Keratinocyte (primary cell): ENCODE data around the gene C16orf54. TPM values are rescaled to one million over a fixed set of nuclear protein-coding genes. Genes with fewer than 3 reads are reported as not detected.

Experiments
- DNase-seq: peaks from one replicate; pipeline ENCODE4 v3.0.0-alpha.2; 2011; ENCODE audit warnings: low read depth, missing footprints, low spot score
- FAIRE-seq: peaks from 2 replicates; lab custom pipeline; 2011; peaks lifted over from hg19 to GRCh38; lab: Jason Lieb, UNC
- H2AFZ ChIP-seq: 2 replicates; pipeline ENCODE4 v1.6.0; 2012; ENCODE audit warnings: low read length, control low read depth, inconsistent platforms; ENCODE audit not compliant: control insufficient read depth
- H3K27ac ChIP-seq: 2 replicates; pipeline ENCODE4 v1.5.1; 2011; ENCODE audit warnings: low read length; ENCODE audit not compliant: control insufficient read depth, insufficient read depth
- H3K27me3 ChIP-seq: 3 replicates; pipeline ENCODE4 v1.6.0; 2011; ENCODE audit warnings: low read length; ENCODE audit not compliant: control insufficient read depth, insufficient read depth; ENCODE audit errors: extremely low read depth
- H3K36me3 ChIP-seq, 2 experiments: 2 replicates in 1 of 2; 3 replicates in 1 of 2; pipeline ENCODE4 v1.5.1; 2011; ENCODE audit warnings: low read length in 2 of 2, mild to moderate bottlenecking in 1 of 2; ENCODE audit not compliant: control insufficient read depth in 2 of 2, insufficient read depth in 2 of 2; ENCODE audit errors: extremely low read depth in 1 of 2
- H3K4me1 ChIP-seq: 3 replicates; pipeline ENCODE4 v1.5.1; 2011; ENCODE audit warnings: low read length; ENCODE audit not compliant: control insufficient read depth, insufficient read depth; ENCODE audit errors: extremely low read depth
- H3K4me2 ChIP-seq: 3 replicates; pipeline ENCODE4 v1.6.0; 2011; ENCODE audit warnings: low read depth, low read length; ENCODE audit not compliant: control insufficient read depth, insufficient read depth; ENCODE audit errors: extremely low read depth
- H3K4me3 ChIP-seq, 3 experiments: fragments of 200-600 bp in 1 of 3; sonication (generic) in 1 of 3; 2 replicates in 2 of 3; 3 replicates in 1 of 3; pipeline ENCODE4 v1.5.1; 2011 to 2016; ENCODE audit warnings: low read length in 3 of 3, mild to moderate bottlenecking in 3 of 3, control low read depth in 2 of 3, inconsistent platforms in 1 of 3, low read depth in 1 of 3, mixed read lengths in 1 of 3, mixed run types in 1 of 3, moderate library complexity in 1 of 3; ENCODE audit not compliant: control insufficient read depth in 2 of 3, insufficient read depth in 2 of 3; ENCODE audit errors: extremely low read depth in 1 of 3
- H3K79me2 ChIP-seq: 2 replicates; pipeline ENCODE4 v1.6.0; 2012; ENCODE audit warnings: low read length; ENCODE audit not compliant: control insufficient read depth, insufficient read depth
- H3K9ac ChIP-seq: 3 replicates; pipeline ENCODE4 v1.6.0; 2011; ENCODE audit warnings: low read length; ENCODE audit not compliant: control insufficient read depth, insufficient read depth; ENCODE audit errors: extremely low read depth
- H3K9me1 ChIP-seq: 3 replicates; pipeline ENCODE4 v1.6.0; 2011; ENCODE audit warnings: low read length; ENCODE audit not compliant: control insufficient read depth, insufficient read depth; ENCODE audit errors: extremely low read depth
- H3K9me3 ChIP-seq: 2 replicates; pipeline ENCODE4 v1.5.1; 2012; ENCODE audit warnings: low read depth, low read length; ENCODE audit not compliant: control insufficient read depth
- H4K20me1 ChIP-seq: 3 replicates; pipeline ENCODE4 v1.6.0; 2011; ENCODE audit warnings: low read length; ENCODE audit not compliant: control insufficient read depth, insufficient read depth; ENCODE audit errors: extremely low read depth
- CTCF ChIP-seq, 3 experiments: IDR thresholded peaks in 1 of 3; conservative IDR thresholded peaks in 1 of 3; optimal IDR thresholded peaks in 1 of 3; 2 replicates in 2 of 3; 3 replicates in 1 of 3; pipeline versions ENCODE3 to v1.5.1; 2011; ENCODE audit warnings: low read length in 3 of 3, mild to moderate bottlenecking in 3 of 3, moderate library complexity in 2 of 3, control low read depth in 1 of 3, inconsistent platforms in 1 of 3; ENCODE audit not compliant: insufficient read depth in 2 of 3; ENCODE audit errors: extremely low read depth in 1 of 3
- EZH2 ChIP-seq: IDR thresholded peaks from one replicate; pipeline ENCODE4 v1.6.1; 2012; ENCODE audit warnings: inconsistent platforms, mild to moderate bottlenecking, low read length, moderate library complexity
- dilution Hi-C: fragments of 300-500 bp; cut with MboI; formaldehyde crosslinking; loops from one replicate; pipeline ENCODE4 v1.7.0; 2020; ENCODE audit warnings: low sequenced_read_pairs; ENCODE audit not compliant: extremely low pct_ligation_motif_present
- polyA plus RNA-seq, 5 experiments: library from polyadenylated mRNA; depleted of rRNA in 3 of 5; stranded (reverse) in 3 of 5; stranded (forward) in 1 of 5; unstranded in 1 of 5; fragments of >200 nt; gene quantifications; 1 replicate in 1 of 5; 2 replicates in 3 of 5; 3 replicates in 1 of 5; pipeline versions ENCODE4 v1.2.1 to v1.2.3, GENCODE V29; 2011 to 2012; ENCODE audit warnings: missing spikeins in 2 of 5, low read depth in 1 of 5, low replicate concordance in 1 of 5

C16orf54 gene
- polyA plus RNA-seq, 1 donor (not counting 4 experiments of a cell fraction or from before 2014, with no cell fraction given): not detected

GRCh38 chr16:29779474-29779873 is 33.7 kb upstream of the C16orf54 start:
- H3K36me3 ChIP-seq: no peaks in the 10 kb centered on the region
- no peaks in the 10 kb centered on the region for H4K20me1 ChIP-seq
- H3K27ac ChIP-seq: peak overlapping the region; percentile 4
- peak; percentile 90 for FAIRE-seq
- peak overlapping the region; percentile 29 for H3K4me2 ChIP-seq
- H3K4me1 ChIP-seq: peaks cover 42% of the 10 kb centered on the region
- no peaks in the 10 kb centered on the region for H3K9me3 ChIP-seq
- dilution Hi-C loops: no loop called here
- TF ChIP-seq CTCF (optimal IDR thresholded peaks at IDR 0.05 in 1 of 3, IDR thresholded peaks at IDR 0.05 in 1 of 3, conservative IDR thresholded peaks at IDR 0.05 in 1 of 3; ENCODE audit: extremely low read depth in 1 of 3, insufficient read depth in 2 of 3, low read length in 3 of 3) (no peak), EZH2 (no peak)
- no peak overlapping the region for H3K9ac ChIP-seq
- no peaks in the 10 kb centered on the region for H3K79me2 ChIP-seq
- DNase-seq: peak; percentile 65
- H3K4me3 ChIP-seq: no peak overlapping the region
- no peaks in the 10 kb centered on the region for H3K9me1 ChIP-seq
- no peaks in the 10 kb centered on the region for H3K27me3 ChIP-seq
- no peak overlapping the region for H2AFZ ChIP-seq

GRCh38 chr16:29777576-29778350 is 32.0 kb upstream of the C16orf54 start, which contains the start of gene ZG16:
ZG16 (plus strand) TSS chr16:29778256; CDS start chr16:29779267, 1,011 bp downstream.
- no peaks in the 10 kb centered on the region for H3K9me1 ChIP-seq
- no peak within 1 kb of the TSS for H3K4me2 ChIP-seq
- H3K9me3 ChIP-seq: no peaks in the 10 kb centered on the region
- no peak within 1 kb of the TSS for H3K27ac ChIP-seq
- peaks cover 25% of the 10 kb centered on the region for H3K4me1 ChIP-seq
- no peak within 1 kb of the TSS for H3K9ac ChIP-seq
- TF ChIP-seq EZH2: no peak
- no peak for TF ChIP-seq CTCF (optimal IDR thresholded peaks at IDR 0.05 in 1 of 3, IDR thresholded peaks at IDR 0.05 in 1 of 3, conservative IDR thresholded peaks at IDR 0.05 in 1 of 3; ENCODE audit: extremely low read depth in 1 of 3, insufficient read depth in 2 of 3, low read length in 3 of 3)
- dilution Hi-C loops: no loop called here
- no peaks in the 10 kb centered on the region for H3K36me3 ChIP-seq
- no peak for DNase-seq
- no peaks in the 10 kb centered on the region for H4K20me1 ChIP-seq
- H3K79me2 ChIP-seq: no peaks in the 10 kb centered on the region
- no peak within 1 kb of the TSS for H3K4me3 ChIP-seq
- H3K27me3 ChIP-seq: no peaks in the 10 kb centered on the region
- H2AFZ ChIP-seq: no peak within 1 kb of the TSS
- no peak for FAIRE-seq
